Astrocyte (in vitro differentiated cells and primary cell): ENCODE measurements around the gene SIRT3. TPM values are rescaled to one million over a fixed set of nuclear protein-coding genes. Genes with fewer than 3 reads are reported as not detected.

Experiments used
- DNase-seq: peaks from one replicate; pipeline ENCODE4 v3.0.0-alpha.2; 2010; ENCODE audit warnings: low read depth
- FAIRE-seq: peaks from 2 replicates; lab custom pipeline; 2011; peaks lifted over from hg19 to GRCh38; lab: Jason Lieb, UNC
- H2AFZ ChIP-seq: 2 replicates; pipeline ENCODE4 v1.6.0; 2012; ENCODE audit warnings: low read depth, low read length, inconsistent platforms
- H3K27ac ChIP-seq: 2 replicates; pipeline ENCODE4 v1.5.1; 2011; ENCODE audit warnings: low read depth, low read length, inconsistent platforms
- H3K27me3 ChIP-seq: 2 replicates; pipeline ENCODE4 v1.6.0; 2011; ENCODE audit warnings: low read length, inconsistent platforms; ENCODE audit not compliant: insufficient read depth
- H3K36me3 ChIP-seq: 2 replicates; pipeline ENCODE4 v1.5.1; 2011; ENCODE audit warnings: low read length, inconsistent platforms; ENCODE audit not compliant: insufficient read depth
- H3K4me1 ChIP-seq: 2 replicates; pipeline ENCODE4 v1.5.1; 2011; ENCODE audit warnings: low read length, inconsistent platforms; ENCODE audit not compliant: insufficient read depth
- H3K4me2 ChIP-seq: 2 replicates; pipeline ENCODE4 v1.6.0; 2012; ENCODE audit warnings: low read length, inconsistent platforms
- H3K4me3 ChIP-seq: 2 replicates; pipeline ENCODE4 v1.5.1; 2011; ENCODE audit warnings: low read depth, mild to moderate bottlenecking, low read length, inconsistent platforms; ENCODE audit not compliant: insufficient read depth
- H3K79me2 ChIP-seq: 2 replicates; pipeline ENCODE4 v1.6.0; 2012; ENCODE audit warnings: mild to moderate bottlenecking, low read length, inconsistent platforms; ENCODE audit not compliant: insufficient read depth
- H3K9ac ChIP-seq: 2 replicates; pipeline ENCODE4 v1.6.0; 2012; ENCODE audit warnings: mild to moderate bottlenecking, low read length, inconsistent platforms
- H3K9me3 ChIP-seq: 2 replicates; pipeline ENCODE4 v1.5.1; 2012; ENCODE audit warnings: low read depth, mild to moderate bottlenecking, low read length, inconsistent platforms; ENCODE audit not compliant: insufficient read depth
- H4K20me1 ChIP-seq: 2 replicates; pipeline ENCODE4 v1.6.0; 2012; ENCODE audit warnings: low read length, inconsistent platforms; ENCODE audit not compliant: insufficient read depth
- H3K27ac Mint-ChIP-seq: one replicate; pipeline ENCODE4 v1.8.0; 2021; ENCODE audit warnings: mild to moderate bottlenecking, mixed read lengths; ENCODE audit not compliant: unreplicated experiment
- H3K27me3 Mint-ChIP-seq: one replicate; pipeline ENCODE4 v1.8.0; 2021; ENCODE audit warnings: low read depth, mixed read lengths; ENCODE audit not compliant: unreplicated experiment
- H3K36me3 Mint-ChIP-seq: one replicate; pipeline ENCODE4 v1.8.0; 2021; ENCODE audit warnings: low read depth, mixed read lengths; ENCODE audit not compliant: unreplicated experiment
- H3K4me1 Mint-ChIP-seq: one replicate; pipeline ENCODE4 v1.8.0; 2021; ENCODE audit warnings: low read depth, mixed read lengths; ENCODE audit not compliant: unreplicated experiment
- H3K4me3 Mint-ChIP-seq: one replicate; pipeline ENCODE4 v1.8.0; 2021; ENCODE audit warnings: mild to moderate bottlenecking, moderate library complexity, mixed read lengths; ENCODE audit not compliant: unreplicated experiment
- H3K9me3 Mint-ChIP-seq: one replicate; pipeline ENCODE4 v1.8.0; 2021; ENCODE audit warnings: mild to moderate bottlenecking, mixed read lengths; ENCODE audit not compliant: unreplicated experiment
- CTCF ChIP-seq: IDR thresholded peaks from 2 replicates; pipeline ENCODE4 v1.5.1; 2011; ENCODE audit warnings: low read depth, mild to moderate bottlenecking, inconsistent platforms, low read length, moderate library complexity; ENCODE audit not compliant: insufficient read depth
- EZH2 ChIP-seq: IDR thresholded peaks from 2 replicates; pipeline ENCODE4 v1.6.1; 2012; ENCODE audit warnings: mild to moderate bottlenecking, low read length, inconsistent platforms; ENCODE audit not compliant: insufficient read depth
- total RNA-seq: library from RNA; stranded (reverse); gene quantifications from 2 replicates; pipeline ENCODE4 v1.2.1, GENCODE V29; 2021

The SIRT3 gene
- total RNA-seq, 1 donor from 2014 or later: 10.9 TPM

- no peak within 1 kb of the TSS for H3K9ac ChIP-seq
- DNase-seq: no peak
- Mint-ChIP-seq H3K36me3 (peaks cover 6% of the 10 kb centered on the region), H3K9me3 (peaks cover 22% of the 10 kb centered on the region), H3K4me3 (no peak within 1 kb of the TSS), H3K27ac (no peak within 1 kb of the TSS), H3K27me3 (peaks cover 33% of the 10 kb centered on the region), H3K4me1 (no peaks in the 10 kb centered on the region)
- FAIRE-seq: no peak
- H3K27ac ChIP-seq: no peak within 1 kb of the TSS
- H3K4me3 ChIP-seq: no peak within 1 kb of the TSS
- H3K4me1 ChIP-seq: no peaks in the 10 kb centered on the region
- TF ChIP-seq CTCF: no peak
- no peak for TF ChIP-seq EZH2
- H3K79me2 ChIP-seq: no peaks in the 10 kb centered on the region
- H3K9me3 ChIP-seq: no peaks in the 10 kb centered on the region
- H3K4me2 ChIP-seq: no peak within 1 kb of the TSS
- no peak within 1 kb of the TSS for H2AFZ ChIP-seq
- peaks cover 60% of the 10 kb centered on the region for H3K27me3 ChIP-seq
- H3K36me3 ChIP-seq: no peaks in the 10 kb centered on the region
- H4K20me1 ChIP-seq: no peaks in the 10 kb centered on the region
Measured at GRCh38 chr11:278001-278951, 42.1 kb upstream of the SIRT3 start, which contains the start of gene NLRP6. Gene NLRP6, plus strand, starts transcription at chr11:278407. Its CDS starts 163 bp downstream, at chr11:278570.

GRCh38 chr11:276219-276618 is 40.1 kb upstream of the SIRT3 start:
- DNase-seq: no peak
- Mint-ChIP-seq H3K27ac (no peak overlapping the region), H3K4me1 (no peaks in the 10 kb centered on the region), H3K9me3 (peaks cover 25% of the 10 kb centered on the region), H3K4me3 (no peak overlapping the region), H3K36me3 (peaks cover 6% of the 10 kb centered on the region), H3K27me3 (peaks cover 25% of the 10 kb centered on the region)
- Histone ChIP-seq H3K4me3 (no peak overlapping the region), H3K4me2 (no peak overlapping the region), H3K27ac (no peak overlapping the region), H3K27me3 (peaks cover 50% of the 10 kb centered on the region), H3K4me1 (no peaks in the 10 kb centered on the region), H2AFZ (no peak overlapping the region), H3K9me3 (no peaks in the 10 kb centered on the region), H3K9ac (no peak overlapping the region), H3K36me3 (no peaks in the 10 kb centered on the region), H4K20me1 (no peaks in the 10 kb centered on the region), H3K79me2 (no peaks in the 10 kb centered on the region)
- FAIRE-seq: no peak
- TF ChIP-seq EZH2 (no peak), CTCF (no peak)

- Histone ChIP-seq H3K79me2 (no peaks in the 10 kb centered on the region), H3K27ac (no peak overlapping the region), H3K36me3 (no peaks in the 10 kb centered on the region), H3K9ac (no peak overlapping the region), H3K4me2 (no peak overlapping the region), H3K9me3 (no peaks in the 10 kb centered on the region), H4K20me1 (no peaks in the 10 kb centered on the region), H3K4me1 (no peaks in the 10 kb centered on the region), H3K4me3 (no peak overlapping the region), H2AFZ (no peak overlapping the region), H3K27me3 (peaks cover 26% of the 10 kb centered on the region)
- Mint-ChIP-seq H3K4me1 (no peaks in the 10 kb centered on the region), H3K27ac (no peak overlapping the region), H3K4me3 (no peak overlapping the region), H3K36me3 (peaks cover 4% of the 10 kb centered on the region), H3K27me3 (peaks cover 33% of the 10 kb centered on the region), H3K9me3 (peaks cover 22% of the 10 kb centered on the region)
- no peak for DNase-seq
- TF ChIP-seq CTCF: no peak
- no peak for TF ChIP-seq EZH2
- no peak for FAIRE-seq
Measured at GRCh38 chr11:272931-273198, 36.7 kb upstream of the SIRT3 start.
